Measurements from ENCODE around the gene ADGRL2.

The ADGRL2 gene

DNA sequence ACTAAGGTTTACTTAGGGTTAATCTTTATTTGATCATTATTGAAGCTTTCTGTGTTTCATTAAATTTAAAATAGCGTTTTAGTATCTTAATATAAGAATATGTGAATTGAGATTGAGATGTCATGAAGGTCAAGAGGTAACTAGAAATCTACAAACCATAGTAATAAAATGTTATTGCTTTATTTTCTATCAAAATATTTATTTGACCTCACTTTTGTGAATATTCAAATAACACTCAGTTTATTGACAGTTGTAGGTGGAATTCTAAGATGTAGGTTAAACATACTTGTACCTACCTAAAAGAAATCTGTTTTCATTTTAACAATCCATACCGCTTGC is 5.7 kb downstream of the ADGRL2 start:
- no peak for DNase-seq (ENCODE audit: low read depth)

DNA sequence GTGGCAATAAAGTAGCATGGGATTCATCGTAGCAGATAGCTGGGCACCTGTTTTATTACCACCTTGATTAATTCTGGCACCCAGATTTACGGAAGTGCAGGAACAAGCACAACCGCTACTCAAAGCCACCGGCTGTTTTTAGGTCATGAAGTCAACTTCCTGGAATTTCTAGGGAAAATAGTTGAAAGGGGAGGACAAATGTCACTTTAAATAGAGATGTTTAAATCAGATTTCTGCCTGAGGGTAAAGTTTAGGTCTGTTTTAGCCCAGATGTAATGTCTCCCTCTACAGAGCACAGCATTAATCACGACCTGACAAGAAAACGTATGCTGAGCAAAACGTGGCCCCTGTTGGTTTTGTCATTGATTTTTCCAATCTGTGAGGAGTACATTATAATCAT is 8.0 kb downstream of the ADGRL2 start:
- no peak for DNase-seq (ENCODE audit: low read depth)

DNA sequence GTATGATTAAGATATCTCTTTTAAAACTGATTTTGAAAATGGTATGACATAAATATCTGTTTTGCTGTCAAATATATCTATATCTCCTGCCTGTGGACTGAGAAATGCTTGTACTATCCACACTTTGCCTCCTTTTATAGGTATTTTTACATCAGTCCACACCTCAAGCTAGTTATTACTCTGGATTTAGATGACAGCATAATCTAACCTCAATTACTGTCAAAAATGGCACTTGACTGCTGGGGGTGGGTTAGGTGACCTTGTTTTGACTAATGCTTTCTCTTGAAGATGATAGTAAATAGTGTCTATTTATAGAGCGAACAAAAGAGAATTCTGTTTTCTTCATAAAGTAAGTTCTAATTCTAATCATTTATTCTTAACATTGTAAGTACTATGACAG is 9.1 kb downstream of the ADGRL2 start:
- DNase-seq (ENCODE audit: low read depth), result no peak

DNA sequence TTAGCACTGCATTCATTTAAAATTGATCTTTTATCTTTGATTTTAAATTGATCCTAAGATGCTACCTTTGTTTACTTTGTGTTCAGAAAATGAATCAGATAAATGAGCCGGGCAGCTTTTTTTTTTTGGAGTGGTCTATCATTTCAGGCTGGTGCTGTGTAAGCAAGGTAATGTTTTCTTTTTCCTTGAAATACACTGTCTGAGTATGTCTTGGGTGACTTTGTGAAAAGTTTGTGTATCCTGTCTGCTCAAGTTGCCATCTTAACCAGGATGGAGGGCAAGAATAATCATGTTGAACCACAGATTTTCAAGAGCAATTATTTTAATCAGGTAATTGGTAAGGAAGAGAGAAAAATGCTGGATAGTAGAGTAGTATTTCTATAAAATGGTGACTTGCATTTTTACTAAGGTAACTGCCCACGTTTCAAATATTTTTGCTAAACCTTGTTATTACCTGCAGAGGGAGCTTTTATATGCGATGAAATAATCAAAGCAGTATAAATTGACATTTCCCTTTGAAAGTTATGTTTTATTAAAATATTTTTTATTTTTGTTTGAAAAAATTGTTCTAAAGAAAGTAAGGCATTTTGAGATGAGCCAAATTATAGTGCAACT is 11.1 kb downstream of the ADGRL2 start:
- DNase-seq (ENCODE audit: low read depth), result no peak

DNA sequence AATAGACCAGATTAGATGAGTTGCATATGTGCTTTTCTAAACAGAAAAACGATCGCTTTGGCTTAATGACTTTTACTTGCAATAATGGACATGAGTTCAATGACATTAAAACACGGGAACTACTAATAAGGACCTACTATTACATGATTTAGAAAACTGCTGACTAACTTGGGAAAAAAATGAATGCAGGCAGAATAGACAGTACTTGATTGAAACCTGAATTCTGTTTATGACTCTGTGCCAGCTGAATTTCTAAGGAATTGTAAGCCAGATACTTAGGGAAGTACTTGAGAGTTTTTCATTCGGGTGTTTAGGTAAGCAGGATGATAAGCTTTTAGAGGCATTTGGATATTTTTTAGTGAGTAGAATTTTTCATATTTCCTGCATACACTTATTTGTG is 12.0 kb downstream of the ADGRL2 start:
- no peak for DNase-seq (ENCODE audit: low read depth)

DNA sequence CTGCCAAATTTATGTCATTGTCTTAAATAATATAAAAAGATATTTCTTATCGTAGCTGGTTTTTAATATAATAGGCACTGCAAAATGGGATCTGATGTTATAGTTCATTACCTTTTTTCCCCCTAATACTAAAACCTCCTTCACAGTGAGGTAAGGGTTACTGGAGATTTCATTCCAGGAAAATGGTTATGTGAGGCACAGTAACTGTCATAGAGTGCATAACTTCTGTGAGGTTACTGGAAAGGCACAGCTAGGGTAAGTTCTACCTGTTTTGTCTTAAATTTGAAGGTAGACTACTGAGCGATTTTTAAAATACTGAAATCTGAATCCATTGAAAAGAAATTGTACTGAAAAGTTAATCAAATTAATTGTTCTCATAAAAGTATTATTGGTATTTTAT is 13.0 kb downstream of the ADGRL2 start:
- DNase-seq (ENCODE audit: low read depth), result no peak

DNA sequence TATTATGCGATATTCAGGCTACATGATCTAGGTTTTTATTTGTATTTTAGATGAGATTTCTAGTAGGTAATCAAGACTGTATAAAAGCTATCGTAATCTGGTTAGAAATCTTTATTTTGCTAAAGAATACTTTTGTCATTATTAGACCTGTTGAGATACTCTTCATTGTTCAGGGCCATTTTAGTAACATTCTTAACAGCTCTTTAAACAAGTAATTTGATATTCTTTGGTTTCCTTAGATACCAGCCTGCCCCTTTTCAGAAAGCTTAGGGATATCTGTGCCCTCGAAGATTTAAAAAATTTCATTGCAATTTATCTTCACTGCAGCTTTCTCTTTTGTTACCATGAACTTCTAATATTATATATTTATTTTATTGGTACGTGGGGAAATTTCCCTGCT is 18.9 kb downstream of the ADGRL2 start:
- DNase-seq (ENCODE audit: low read depth), result no peak

DNA sequence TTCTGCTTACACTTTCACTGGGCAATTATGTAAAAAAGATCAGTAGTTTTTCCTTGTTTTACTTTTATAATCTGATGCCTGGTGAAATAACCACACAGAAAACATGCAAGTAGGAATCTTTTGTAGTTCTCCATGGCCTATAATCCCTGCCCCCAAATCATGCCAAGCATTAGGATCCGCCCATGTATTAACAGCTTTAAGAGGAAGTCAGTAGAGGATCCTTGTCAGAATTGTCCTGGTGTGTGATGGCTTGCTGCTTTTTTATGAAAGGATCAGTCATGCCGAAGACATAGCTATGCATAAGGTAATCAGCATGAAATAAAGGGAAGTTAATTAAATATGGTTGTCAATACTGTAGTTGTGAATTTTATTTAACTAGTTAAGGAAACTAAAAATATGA is 20.0 kb downstream of the ADGRL2 start:
- DNase-seq (ENCODE audit: low read depth), result no peak

DNA sequence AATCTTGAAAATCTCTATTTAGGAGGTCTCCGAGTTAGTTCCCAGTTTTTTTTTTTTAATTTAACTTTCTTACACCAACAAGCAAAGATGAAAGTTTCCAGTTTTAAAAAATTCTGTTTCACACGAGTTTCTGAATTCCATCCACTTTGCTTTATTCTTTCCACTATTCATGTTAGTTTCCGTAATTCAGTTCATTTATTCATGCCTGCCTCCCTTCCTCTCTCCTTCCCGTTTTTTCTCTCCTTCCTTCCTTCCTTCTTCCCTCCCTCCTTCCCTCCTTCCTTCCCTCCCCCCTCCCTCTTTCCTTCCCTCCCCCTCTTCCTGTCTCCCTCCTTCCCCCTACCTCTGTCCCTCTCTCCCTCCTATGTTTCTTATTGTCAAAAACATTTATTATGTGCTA is 22.3 kb downstream of the ADGRL2 start:
- DNase-seq (ENCODE audit: low read depth), result no peak

DNA sequence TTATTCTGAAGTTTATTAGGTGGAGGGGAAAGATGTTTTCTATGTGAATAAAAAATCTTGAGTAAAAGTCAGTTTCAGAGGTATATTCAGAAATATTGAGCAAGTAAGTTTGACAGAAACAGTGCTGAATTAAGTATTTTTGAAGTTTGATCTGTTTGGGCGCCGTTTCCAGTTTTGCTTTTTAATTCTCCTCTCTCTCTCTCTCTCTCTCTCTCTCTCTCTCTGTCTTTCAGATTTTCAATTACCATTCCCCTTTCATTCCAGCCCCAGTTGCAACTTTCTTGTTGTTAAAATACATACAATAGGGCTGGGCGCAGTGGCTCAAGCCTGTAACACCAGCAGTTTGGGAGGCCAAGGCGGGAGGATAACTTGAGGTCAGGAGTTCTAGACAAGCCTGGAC is 24.0 kb downstream of the ADGRL2 start:
- no peak for DNase-seq (ENCODE audit: low read depth)

DNA sequence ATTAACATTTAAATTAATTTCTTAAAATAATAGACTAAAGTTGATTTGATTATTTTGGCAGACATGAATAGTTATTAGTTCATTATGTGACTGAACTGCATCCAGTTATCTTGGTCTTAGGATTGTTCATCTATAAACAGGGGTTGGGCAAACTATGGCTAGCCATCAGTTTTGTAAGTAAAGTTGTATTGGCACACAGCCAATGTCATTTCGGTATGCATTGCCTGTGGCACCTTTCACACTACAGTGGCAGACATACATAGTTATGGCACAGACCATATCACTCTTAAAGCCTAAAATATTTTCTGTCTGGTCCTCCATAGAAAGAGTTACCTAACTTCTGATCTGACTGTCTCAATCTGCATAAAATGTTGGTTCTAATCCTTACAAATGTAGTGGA is 27.2 kb downstream of the ADGRL2 start:
- DNase-seq (ENCODE audit: low read depth), result no peak

DNA sequence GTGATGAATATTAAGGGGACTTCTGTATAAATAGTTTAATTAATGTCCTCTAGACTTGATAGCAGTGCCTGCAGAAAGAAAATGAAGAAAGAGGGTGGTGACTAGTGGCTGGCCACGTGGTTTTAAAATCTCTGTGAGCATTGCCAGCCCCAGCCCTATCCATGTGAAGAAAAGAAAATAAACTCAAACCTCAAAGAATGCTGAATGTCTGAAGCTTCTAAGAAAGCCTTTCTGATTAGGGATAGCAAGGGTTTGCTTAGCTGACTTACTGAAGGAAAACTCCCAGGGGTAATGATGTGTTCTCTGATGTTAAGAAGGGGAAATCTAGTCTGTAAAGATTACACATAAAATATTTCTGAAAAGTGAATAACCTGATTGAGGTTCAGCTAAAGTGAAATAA is 31.8 kb downstream of the ADGRL2 start:
- DNase-seq (ENCODE audit: low read depth), result no peak

DNA sequence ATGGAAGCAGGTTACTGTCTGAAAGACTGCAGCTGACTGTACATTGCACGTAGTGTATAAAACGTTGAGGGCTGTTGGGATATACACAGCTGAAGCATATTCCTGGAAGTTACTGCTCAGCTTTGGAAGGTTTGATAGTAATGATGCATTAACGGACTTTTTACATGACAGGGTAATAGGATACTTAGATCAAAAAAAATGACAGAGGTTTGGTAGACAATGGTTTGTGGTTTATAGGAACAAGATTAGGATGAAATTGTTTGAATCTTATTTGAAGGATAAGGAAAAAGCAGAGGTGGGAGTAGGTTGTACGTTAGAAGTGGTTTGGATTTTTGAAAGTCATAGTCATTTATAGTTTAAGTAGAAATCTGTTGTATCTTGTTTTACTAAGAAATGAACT is 33.0 kb downstream of the ADGRL2 start:
- DNase-seq (ENCODE audit: low read depth), result no peak

DNA sequence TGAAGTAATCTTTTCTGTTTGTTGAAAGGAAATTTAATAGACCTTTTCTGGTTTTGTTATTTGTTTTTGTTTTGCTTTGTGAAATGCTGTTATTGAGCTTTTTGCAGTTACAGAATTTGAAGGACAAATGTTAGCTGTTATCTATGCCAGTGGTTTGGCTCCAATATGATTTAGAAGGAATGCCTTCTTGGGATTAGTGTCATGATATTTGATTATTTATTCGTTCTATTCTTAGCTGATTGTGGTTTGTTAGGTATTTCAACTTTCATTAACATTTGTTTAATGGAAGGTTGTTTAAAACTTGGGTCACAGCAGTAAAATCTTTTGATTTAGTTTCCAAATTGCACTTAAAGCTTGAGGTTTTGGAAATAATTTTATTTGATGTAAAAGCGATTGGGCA is 33.5 kb downstream of the ADGRL2 start:
- no peak for DNase-seq (ENCODE audit: low read depth)

DNA sequence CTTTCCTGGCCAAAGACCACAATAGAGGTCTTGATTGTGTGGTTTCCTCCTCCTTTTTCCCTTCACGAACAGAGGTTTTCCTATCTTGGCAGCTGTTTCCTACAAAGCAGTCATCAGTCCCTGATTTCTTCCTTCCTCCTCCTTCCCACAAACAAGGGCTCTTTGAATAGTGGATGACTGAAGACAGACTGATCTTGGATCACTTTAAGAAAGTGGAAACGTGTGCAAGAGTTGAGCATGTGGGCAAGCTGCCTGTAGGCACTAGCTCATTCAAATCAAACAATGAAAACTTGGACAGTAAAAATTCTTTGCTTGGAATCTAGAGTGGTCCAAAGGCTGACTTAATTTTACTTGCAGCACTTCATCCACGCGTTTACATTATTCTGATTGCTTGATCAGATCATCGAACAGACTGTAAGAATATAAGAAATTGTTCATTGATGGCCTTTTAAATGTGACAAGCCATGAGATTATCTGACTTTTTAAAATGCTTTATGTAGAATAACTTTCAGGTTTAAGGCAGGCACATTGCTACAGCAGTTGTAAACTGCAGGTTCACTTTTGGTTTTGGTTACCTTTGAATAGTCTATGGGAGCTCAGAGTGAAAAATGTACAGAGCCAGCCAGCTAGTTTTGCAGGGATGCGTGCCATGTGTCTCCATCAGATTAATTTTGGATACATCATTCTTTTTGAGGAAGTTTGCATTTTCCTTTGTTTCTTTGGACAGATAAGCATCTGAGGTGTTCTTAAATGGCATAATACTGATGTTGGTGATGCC is 34.4 kb downstream of the ADGRL2 start:
- DNase-seq (ENCODE audit: low read depth), result no peak

DNA sequence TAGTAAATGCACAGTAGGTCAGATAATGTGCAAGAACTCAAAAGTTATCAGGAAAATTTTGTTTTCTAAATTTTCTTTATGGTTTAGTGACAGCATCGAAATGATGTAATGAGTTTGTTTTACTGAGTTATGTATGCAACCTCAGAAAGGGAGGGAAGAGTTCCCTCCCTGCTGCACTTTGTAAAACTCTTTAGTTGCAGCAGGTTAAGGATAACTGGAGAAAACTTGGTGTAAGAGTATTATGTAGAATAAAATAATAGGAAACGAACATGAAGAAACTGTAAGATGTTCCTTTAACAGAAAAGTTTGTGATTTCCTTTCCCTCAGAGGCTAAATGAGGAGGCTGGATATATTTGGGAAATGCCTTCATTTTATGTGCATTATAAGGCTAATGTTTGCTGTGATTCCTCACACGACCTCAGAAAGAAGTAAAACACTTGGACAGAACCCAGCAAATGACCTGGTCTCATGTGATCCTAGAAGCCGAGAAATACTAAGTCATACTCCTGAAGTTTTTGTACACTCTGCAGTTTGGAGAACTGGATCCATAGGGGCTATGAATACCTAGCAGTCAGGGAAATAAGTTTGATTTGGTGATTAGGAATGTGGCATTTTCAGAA is 35.4 kb downstream of the ADGRL2 start:
- DNase-seq (ENCODE audit: low read depth), result no peak

DNA sequence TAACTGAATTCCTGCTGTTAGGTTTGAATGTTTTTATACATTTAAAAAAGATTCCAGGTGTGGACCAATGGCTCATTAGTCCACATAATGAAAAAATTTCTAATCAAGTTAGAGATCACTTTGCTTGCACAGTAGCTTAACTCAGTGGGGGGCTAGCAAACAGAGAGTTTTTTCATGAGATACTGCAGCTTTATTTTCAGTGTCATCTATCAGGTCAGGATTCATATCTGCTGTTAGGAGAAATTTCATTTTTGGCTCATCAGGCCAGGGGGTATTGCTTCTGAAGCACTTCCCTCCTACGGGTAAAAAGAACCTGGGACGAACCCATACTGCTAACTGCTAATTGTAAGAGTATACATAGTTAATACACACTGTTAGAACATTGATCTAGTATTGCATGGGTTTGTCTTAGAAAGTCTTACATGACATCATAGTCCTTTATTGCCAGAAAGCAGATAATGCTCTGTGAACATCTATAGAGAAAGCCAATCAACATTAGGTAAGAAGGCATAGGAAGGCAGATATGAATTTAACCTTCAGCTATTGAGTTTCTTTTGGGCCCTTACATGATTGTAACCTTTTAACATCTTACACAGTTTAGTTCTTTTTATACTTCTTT is 38.0 kb downstream of the ADGRL2 start:
- DNase-seq (ENCODE audit: low read depth), result no peak

DNA sequence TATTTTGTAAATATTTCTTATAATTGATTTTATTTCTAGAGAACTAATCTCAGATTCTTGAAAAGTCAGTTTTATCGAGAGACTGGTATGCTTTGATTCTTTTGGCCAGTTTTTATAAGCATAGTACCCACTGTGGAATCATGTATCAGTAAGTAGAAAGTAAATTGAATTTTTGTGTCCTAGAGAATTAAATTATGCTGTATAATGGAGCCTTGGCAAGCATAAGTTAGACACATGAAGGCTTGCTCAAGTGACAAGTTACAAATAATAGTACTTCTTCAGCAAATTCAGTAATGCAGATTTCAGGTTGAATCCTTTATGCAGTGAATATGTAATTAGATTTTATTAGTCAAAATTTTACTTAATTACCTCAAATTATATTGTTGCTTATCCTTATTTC is 40.1 kb downstream of the ADGRL2 start:
- no peak for DNase-seq (ENCODE audit: low read depth)

DNA sequence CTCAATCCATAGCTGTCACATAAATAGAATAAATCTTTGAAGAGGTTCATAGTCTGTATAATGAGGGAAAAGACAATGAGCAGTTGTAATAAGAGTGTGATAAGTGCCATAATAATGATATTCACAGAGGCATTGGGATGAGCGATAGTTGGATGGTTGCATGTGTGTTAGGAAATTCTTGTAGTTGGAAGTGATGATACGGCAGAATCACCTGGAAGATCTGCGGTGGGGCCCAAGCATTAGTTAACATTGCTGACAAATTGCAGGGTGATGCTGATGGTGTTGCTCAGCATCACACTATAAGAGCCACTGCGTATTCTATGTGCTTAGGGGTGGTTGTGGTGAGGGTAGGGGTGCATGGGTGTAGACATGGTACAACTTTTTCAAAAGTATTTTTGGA is 41.1 kb downstream of the ADGRL2 start:
- DNase-seq (ENCODE audit: low read depth), result no peak

DNA sequence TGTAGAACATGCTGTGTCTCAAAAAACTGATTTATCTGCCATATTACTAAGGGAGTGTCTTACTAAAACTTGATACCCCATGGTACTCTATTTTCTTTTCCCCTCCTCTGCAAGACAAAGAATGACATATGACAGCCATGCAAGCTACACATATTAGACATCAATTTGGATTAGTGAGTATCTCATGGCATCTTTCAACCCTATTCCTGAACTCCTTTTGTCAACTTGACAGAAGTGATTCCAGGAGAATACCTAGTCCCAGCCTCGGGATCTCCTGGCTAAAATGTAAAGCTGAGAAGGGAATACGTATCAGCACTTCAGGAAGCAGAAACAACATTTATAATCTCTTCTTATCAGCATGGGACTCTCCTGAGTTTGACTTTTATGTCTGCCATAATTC is 43.7 kb downstream of the ADGRL2 start:
- no peak for DNase-seq (ENCODE audit: low read depth)

DNA sequence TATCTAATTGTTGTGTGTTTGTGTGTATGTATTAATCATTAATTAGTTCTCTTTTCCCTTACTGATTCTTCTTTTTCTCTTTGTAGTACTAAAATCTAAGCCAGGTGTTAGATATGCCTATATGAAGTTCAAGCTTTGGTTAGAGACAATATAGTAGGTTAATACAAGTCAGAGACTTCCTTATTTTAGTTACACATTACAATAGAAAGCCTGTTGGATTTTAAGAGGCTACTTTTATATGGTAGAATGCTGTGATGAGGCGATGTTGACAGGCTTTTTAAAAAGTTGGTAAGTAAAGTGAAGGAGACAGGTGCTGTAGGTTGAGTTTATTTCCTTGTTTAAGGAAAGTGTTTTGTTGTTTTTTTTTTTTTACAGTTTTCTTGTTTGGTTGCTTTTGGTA is 45.9 kb downstream of the ADGRL2 start:
- no peak for DNase-seq (ENCODE audit: low read depth)

DNA sequence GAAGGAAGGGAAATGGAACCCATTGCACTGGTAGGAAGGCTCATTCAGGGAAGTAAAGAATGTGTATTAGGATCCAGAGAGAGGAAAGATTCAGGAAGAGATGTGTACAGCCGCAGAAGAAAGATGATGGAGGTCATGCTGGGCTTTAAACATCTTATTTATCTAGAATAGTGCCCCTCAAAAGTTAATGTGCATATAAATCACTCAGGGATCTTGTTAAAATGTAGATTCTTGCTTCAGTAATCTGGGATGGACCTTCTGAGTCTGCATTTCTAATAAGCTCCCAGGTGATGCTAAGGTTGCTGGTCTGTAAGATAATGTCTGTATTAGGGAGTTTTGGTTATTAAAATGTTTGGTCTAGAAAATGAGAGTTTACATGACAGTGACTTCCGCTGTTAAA is 46.3 kb downstream of the ADGRL2 start:
- DNase-seq (ENCODE audit: low read depth), result no peak

DNA sequence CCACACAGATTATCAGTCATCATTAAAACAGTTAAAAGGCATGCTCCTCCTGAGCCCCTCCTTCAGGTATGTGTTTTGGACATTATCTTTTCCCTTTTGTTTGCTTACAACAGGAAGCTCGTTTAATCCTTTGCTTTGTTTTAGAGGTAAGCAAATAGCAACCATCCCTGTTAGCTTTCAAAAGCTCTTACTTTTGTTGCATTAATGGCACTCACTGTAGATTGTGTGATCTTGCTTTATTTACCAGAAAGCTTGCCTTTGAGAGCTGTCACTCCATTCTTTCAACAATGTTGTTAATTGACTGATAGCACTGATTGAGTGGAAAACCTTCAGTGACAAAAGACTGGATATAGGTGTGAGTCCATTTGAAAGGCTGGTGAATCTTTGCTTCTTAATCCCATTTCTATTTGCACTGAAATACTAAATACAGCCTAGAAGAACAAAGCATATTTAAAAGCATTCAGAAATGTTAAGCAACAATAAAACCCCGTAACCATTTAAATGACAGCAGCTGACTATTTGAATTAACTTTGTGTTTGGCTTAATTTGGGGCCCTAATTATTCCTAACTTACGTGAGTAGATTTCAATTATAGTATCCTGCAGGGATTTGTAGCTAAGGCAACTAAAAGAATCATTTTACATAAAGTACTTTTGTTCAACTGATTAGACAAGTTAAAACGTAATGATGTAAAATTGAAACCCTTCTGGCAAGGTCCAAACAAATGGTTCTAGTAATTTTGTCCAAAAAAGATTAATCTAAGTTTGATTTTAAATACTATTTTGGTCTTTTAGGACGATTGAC is 48.3 kb downstream of the ADGRL2 start:
- DNase-seq (ENCODE audit: low read depth), result no peak
